BJ (cell line): ENCODE measurements around the gene ZNF385C. TPM values are rescaled to one million over a fixed set of nuclear protein-coding genes. Genes with fewer than 3 reads are reported as not detected.

ENCODE experiments used
- CTCF ChIA-PET: fragments of 350-600 bp; formaldehyde crosslinking; extraction: SDS; loops from one replicate; lab custom pipeline; 2021; ENCODE audit warnings: antibody characterized with exemption, inconsistent platforms; lab: Yijun Ruan, JAX
- POLR2A ChIA-PET: fragments of 300-600 bp; sonication (Branson Sonifier 250); formaldehyde crosslinking; extraction: SDS; loops from one replicate; lab custom pipeline; 2021; ENCODE audit warnings: antibody characterized with exemption; lab: Charles Lee
- DNase-seq: peaks from one replicate; pipeline ENCODE4 v3.0.0-alpha.2; 2011; ENCODE audit warnings: low read depth
- H3K27me3 ChIP-seq: 2 replicates; pipeline ENCODE4 v1.6.0; 2011; ENCODE audit warnings: low read length; ENCODE audit not compliant: control insufficient read depth, insufficient read depth
- H3K36me3 ChIP-seq: 2 replicates; pipeline ENCODE4 v1.5.1; 2011; ENCODE audit warnings: low read length; ENCODE audit not compliant: control insufficient read depth, insufficient read depth
- H3K4me3 ChIP-seq: 2 replicates; pipeline ENCODE4 v1.5.1; 2011; ENCODE audit warnings: low read depth, mild to moderate bottlenecking, control low read depth, low read length
- polyA plus RNA-seq: library from polyadenylated mRNA; depleted of rRNA; stranded (reverse); fragments of >200 nt; gene quantifications from 2 replicates; pipeline ENCODE4 v1.2.3, GENCODE V29; 2011
- TF ChIP-seq, protein P1 (sequence below): IDR thresholded peaks from 2 replicates; pipeline ENCODE4 v1.5.1; 2011; ENCODE audit warnings: low read depth, mild to moderate bottlenecking, control low read depth, inconsistent platforms, low read length, moderate library complexity; ENCODE audit not compliant: insufficient read depth

The ZNF385C gene
- polyA plus RNA-seq, 1 experiment = not detected

DNA sequence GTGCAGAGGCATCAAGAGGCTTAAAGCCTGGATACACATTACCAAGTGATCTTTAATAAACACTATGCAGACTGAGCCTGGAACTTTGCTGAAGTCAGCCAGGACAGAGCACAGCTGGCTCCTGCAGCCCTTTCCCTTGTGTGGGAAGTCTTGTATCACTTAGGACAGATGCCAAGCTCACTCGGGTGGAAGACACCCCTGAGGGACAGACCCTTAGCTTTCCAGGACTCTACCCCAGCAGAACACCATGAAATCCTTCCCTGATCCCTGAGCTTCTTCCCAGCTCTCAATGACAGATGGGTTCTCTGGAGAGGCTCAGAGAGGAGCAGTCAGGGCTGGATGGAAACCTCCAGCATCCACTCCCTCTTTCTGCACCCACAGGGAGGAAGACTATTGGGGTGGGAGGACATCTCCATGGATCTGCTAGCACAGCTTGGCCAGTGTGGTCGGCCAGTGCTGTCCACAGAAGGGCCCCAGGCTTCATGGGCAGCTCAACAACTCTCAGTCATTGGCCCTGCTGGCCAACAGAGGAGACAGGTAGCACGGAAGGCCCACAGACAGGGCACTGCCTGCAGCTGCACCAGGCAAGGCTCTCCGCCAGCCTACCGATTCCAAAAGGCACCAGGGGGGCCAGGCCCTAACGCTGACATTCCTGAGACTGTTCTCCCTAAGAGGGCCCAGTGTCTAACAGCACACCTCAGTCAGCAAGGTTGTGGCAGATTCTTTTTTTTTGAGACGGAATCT, 40.6 kb upstream of the ZNF385C start:
- ChIA-PET CTCF (interaction anchor here (0.8 kb wide), 1 partner anchor 18 kb away, joined by 7 read pairs; no protein-coding TSS in a partner anchor), POLR2A (no interaction called here)
- DNase-seq = no peak
- TF ChIP-seq, protein P1, sequence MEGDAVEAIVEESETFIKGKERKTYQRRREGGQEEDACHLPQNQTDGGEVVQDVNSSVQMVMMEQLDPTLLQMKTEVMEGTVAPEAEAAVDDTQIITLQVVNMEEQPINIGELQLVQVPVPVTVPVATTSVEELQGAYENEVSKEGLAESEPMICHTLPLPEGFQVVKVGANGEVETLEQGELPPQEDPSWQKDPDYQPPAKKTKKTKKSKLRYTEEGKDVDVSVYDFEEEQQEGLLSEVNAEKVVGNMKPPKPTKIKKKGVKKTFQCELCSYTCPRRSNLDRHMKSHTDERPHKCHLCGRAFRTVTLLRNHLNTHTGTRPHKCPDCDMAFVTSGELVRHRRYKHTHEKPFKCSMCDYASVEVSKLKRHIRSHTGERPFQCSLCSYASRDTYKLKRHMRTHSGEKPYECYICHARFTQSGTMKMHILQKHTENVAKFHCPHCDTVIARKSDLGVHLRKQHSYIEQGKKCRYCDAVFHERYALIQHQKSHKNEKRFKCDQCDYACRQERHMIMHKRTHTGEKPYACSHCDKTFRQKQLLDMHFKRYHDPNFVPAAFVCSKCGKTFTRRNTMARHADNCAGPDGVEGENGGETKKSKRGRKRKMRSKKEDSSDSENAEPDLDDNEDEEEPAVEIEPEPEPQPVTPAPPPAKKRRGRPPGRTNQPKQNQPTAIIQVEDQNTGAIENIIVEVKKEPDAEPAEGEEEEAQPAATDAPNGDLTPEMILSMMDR = no peak
- Histone ChIP-seq H3K4me3 (no peak overlapping the region), H3K27me3 (no peaks in the 10 kb centered on the region), H3K36me3 (peaks cover 1% of the 10 kb centered on the region; the same call in 1 of the 2 replicates)

DNA sequence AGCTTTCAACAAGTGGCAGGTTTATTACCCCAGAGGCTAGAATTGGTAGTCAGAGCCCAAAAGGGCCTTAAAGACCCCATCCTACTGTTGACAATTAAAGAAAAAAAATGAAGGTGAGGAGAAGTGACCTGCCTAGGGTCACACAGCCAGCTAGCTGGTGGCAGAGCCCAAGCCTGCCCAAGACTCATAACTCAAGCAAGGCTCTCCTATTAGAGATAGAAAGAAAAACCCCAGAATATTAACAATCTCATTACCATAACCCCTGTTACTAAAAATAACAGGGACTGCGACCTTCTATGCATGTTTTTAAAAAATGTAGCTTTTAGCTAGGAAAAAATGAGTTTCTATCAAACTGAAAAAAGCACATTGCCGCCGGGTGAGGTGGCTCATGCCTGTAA, 38.4 kb upstream of the ZNF385C start:
- Histone ChIP-seq H3K27me3 (no peaks in the 10 kb centered on the region), H3K4me3 (no peak overlapping the region), H3K36me3 (peaks cover 1% of the 10 kb centered on the region; the same call in 1 of the 2 replicates)
- TF ChIP-seq, protein P1 = no peak
- POLR2A ChIA-PET = no interaction called here
- no peak for DNase-seq
- CTCF ChIA-PET = interaction anchor here (0.8 to 3.0 kb wide), 8 partner anchors 16 to 117 kb away, joined by 3 to 8 read pairs (median 4); partner anchors contain the start of genes KCNH4 and NKIRAS2

DNA sequence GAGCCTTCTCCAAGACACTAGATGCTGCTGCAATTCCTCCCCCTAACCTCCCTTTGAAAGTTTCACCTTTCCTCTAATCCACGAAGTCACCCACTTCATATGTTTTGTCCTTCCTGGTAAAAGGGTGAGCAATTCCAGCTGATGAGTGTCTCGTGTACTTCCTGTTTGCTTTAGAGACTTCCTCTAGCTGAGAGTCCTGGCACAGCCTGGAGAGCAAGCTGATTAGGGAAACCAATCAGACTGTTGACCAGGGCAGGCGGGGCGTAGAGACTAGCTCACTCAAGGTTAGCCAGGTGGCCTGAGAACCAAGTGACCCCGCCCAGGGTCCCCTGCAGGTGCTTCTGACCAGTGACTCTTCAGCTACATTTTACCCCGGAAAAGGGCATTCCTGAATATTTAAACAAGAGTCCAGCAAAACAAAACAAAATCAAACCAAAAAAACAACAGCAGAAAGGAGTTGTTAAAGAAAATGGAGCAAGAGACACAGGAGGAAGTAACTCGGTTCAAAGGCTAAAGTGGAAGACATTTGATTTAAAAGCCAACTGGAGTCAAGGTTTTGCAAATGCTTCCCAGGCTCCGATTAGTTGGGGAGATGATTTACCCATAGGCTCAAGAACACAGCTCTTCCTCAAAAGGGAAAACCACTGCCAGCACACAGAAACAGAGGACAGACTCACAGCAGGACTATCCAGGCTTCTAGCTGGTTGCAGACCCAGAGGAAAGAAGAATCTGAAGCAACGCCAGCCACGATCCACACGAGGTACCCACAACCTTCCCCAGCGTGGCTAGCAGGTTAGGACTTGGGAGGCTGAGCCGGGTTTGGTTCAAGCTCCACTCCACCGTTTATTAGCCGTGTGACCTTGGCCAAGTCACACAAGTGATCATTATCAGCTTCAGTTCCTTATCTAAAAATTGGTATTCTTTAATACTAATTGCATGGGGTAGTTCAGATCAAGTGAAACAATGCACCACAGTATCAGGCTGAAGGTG, 37.7 kb upstream of the ZNF385C start:
- ChIA-PET POLR2A (no interaction called here), CTCF (interaction anchor here (0.7 to 3.0 kb wide), 6 partner anchors 8 to 116 kb away, joined by 3 to 8 read pairs (median 6); partner anchors contain the start of genes KCNH4 and NKIRAS2)
- DNase-seq = no peak

DNA sequence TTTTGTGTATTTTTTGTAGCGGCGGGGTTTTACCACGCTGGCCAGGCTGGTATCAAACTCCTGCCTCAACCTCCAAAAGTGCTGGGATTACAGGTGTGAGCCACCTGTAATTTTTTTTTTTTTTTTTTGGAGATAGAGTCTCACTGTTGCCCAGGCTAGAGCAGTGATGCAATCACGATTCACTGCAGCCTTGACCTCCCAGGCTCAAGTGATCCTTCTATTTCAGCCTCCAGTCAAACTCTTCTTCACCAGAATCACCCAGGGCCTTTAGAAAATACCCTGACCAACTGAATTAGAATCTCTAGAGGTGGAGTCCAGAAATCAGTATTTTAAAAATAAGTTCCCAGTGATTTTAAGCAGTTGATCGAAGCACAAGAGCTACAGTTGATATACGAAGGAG, 36.9 kb upstream of the ZNF385C start:
- Histone ChIP-seq H3K4me3 (no peak overlapping the region), H3K36me3 (peaks cover 2% of the 10 kb centered on the region), H3K27me3 (no peaks in the 10 kb centered on the region)
- POLR2A ChIA-PET = no interaction called here
- TF ChIP-seq, protein P1 = no peak
- DNase-seq = no peak
- CTCF ChIA-PET = interaction anchor here (2.0 to 3.0 kb wide), 3 partner anchors 21 to 115 kb away, joined by 7 to 8 read pairs (median 7); partner anchors contain the start of genes KCNH4 and NKIRAS2

More for the DNA sequence above, 37.7 kb upstream of the ZNF385C start:
- Histone ChIP-seq H3K36me3 (peaks cover 1% of the 10 kb centered on the region; the same call in 1 of the 2 replicates), H3K27me3 (no peaks in the 10 kb centered on the region), H3K4me3 (no peak overlapping the region)
- TF ChIP-seq, protein P1 = no peak
